EL (cell line): ENCODE data around the gene IMPACT.
A peak's percentile ranks its signal among the peaks of the same experiment; 100 is the strongest.

Source experiments
- DNase-seq: peaks from one replicate; pipeline ENCODE4 v3.0.0-alpha.2; 2016

IMPACT gene

GRCh38 chr18:24426073-24426397, 435 bp upstream of the IMPACT start:
- DNase-seq, result no peak

- DNase-seq, result peak; percentile 14
Observed at GRCh38 chr18:24427484-24427883, 1.0 kb downstream of the IMPACT start.

GRCh38 chr18:24428709-24429108, 2.2 kb downstream of the IMPACT start:
- no peak for DNase-seq

GRCh38 chr18:24429188-24429587, 2.7 kb downstream of the IMPACT start:
- no peak for DNase-seq

- DNase-seq, result no peak
Observed at GRCh38 chr18:24432618-24433017, 6.1 kb downstream of the IMPACT start.

GRCh38 chr18:24436939-24437338, 10.5 kb downstream of the IMPACT start:
- no peak for DNase-seq

- no peak for DNase-seq
Observed at GRCh38 chr18:24443870-24444269, 17.4 kb downstream of the IMPACT start.

GRCh38 chr18:24446453-24446852, 20.0 kb downstream of the IMPACT start:
- no peak for DNase-seq

GRCh38 chr18:24446953-24447538, 20.6 kb downstream of the IMPACT start:
- no peak for DNase-seq

- no peak for DNase-seq
Observed at GRCh38 chr18:24447961-24448360, 21.5 kb downstream of the IMPACT start.

GRCh38 chr18:24456549-24456948, 30.1 kb downstream of the IMPACT start:
- DNase-seq, result no peak

GRCh38 chr18:24459772-24460171, 33.3 kb downstream of the IMPACT start:
- no peak for DNase-seq

GRCh38 chr18:24460388-24460787, 33.9 kb downstream of the IMPACT start, which contains the start of gene HRH4:
Gene HRH4, plus strand, starts transcription at chr18:24460637. Its CDS starts 92 bp downstream, at chr18:24460729.
- no peak for DNase-seq

GRCh38 chr18:24461996-24462395, 35.5 kb downstream of the IMPACT start:
- no peak for DNase-seq

- no peak for DNase-seq
Observed at GRCh38 chr18:24462838-24463775, 36.6 kb downstream of the IMPACT start.

- no peak for DNase-seq
Observed at GRCh38 chr18:24465486-24465885, 39.0 kb downstream of the IMPACT start.

- DNase-seq, result no peak
Observed at GRCh38 chr18:24466771-24467170, 40.3 kb downstream of the IMPACT start.

- DNase-seq, result no peak
Observed at GRCh38 chr18:24470022-24470618, 43.6 kb downstream of the IMPACT start.

GRCh38 chr18:24470805-24471204, 44.3 kb downstream of the IMPACT start:
- no peak for DNase-seq

- DNase-seq, result no peak
Observed at GRCh38 chr18:24472591-24472990, 46.1 kb downstream of the IMPACT start.

GRCh38 chr18:24474406-24474805, 47.9 kb downstream of the IMPACT start:
- no peak for DNase-seq

- DNase-seq, result no peak
Observed at GRCh38 chr18:24475926-24476589, 49.6 kb downstream of the IMPACT start.

- DNase-seq, result no peak
Observed at GRCh38 chr18:24479371-24479770, 52.9 kb downstream of the IMPACT start.
